B cell (primary cell): ENCODE measurements around the gene ZNF135. TPM values are rescaled to one million over a fixed set of nuclear protein-coding genes. Genes with fewer than 3 reads are reported as not detected.

Experiments
- ATAC-seq: fragments of 200-7000 bp; cut with Tn5 transposase; one replicate; pipeline ENCODE4 v1.10.0; 2021; ENCODE audit warnings: low read depth, mild to moderate bottlenecking, moderate number of reproducible peaks, moderate library complexity
- CTCF ChIA-PET: fragments of 350-600 bp; sonication (Branson Sonifier 250); formaldehyde crosslinking; loops from one replicate; lab custom pipeline; 2021; ENCODE audit warnings: antibody characterized with exemption, inconsistent platforms; lab: Charles Lee
- POLR2A ChIA-PET: fragments of 350-600 bp; sonication (Branson Sonifier 250); formaldehyde crosslinking; loops from one replicate; lab custom pipeline; 2021; ENCODE audit warnings: antibody characterized with exemption; lab: Charles Lee
- DNase-seq: peaks from one replicate; pipeline ENCODE4 v3.0.0; 2013
- H2AFZ ChIP-seq: 2 replicates; pipeline ENCODE4 v1.6.1; 2012; ENCODE audit warnings: mild to moderate bottlenecking, low read depth, low read length; ENCODE audit not compliant: insufficient read depth, poor library complexity, severe bottlenecking
- H3K27ac ChIP-seq, 2 donors: 1 replicate in 1 of 2; 2 replicates in 1 of 2; pipeline ENCODE4 v1.5.1; 2012 to 2013; ENCODE audit warnings: low read length in 2 of 2, mild to moderate bottlenecking in 2 of 2, moderate library complexity in 1 of 2
- H3K27me3 ChIP-seq, 4 experiments: fragments of 200-600 bp in 1 of 4; sonication (generic) in 1 of 4; replicated peaks in 1 of 4; 1 replicate in 2 of 4; 2 replicates in 2 of 4; pipeline versions ENCODE4 v1.6.1 to v1.7.0; 2013 to 2016; ENCODE audit warnings: low read length in 3 of 4, mild to moderate bottlenecking in 2 of 4, mixed read lengths in 1 of 4, moderate library complexity in 1 of 4; ENCODE audit not compliant: insufficient read depth in 4 of 4, control insufficient read depth in 3 of 4; ENCODE audit errors: control extremely low read depth in 1 of 4
- H3K36me3 ChIP-seq, 2 experiments: replicated peaks in 1 of 2; 1 replicate in 1 of 2; 2 replicates in 1 of 2; pipeline versions ENCODE4 v1.6.1 to v1.7.1; 2013; ENCODE audit warnings: low read length in 1 of 2; ENCODE audit not compliant: insufficient read depth in 2 of 2, control insufficient read depth in 1 of 2; ENCODE audit errors: control extremely low read depth in 1 of 2, extremely low read depth in 1 of 2
- H3K4me1 ChIP-seq, 2 donors: fragments of 200-600 bp in 1 of 2; sonication (generic) in 1 of 2; 1 replicate in 1 of 2; 2 replicates in 1 of 2; pipeline versions ENCODE4 v1.5.1 to v1.6.1; 2013 to 2017; ENCODE audit warnings: low read length in 2 of 2; ENCODE audit not compliant: control insufficient read depth in 2 of 2, insufficient read depth in 2 of 2
- H3K4me2 ChIP-seq: replicated peaks from 2 replicates; pipeline ENCODE3; 2012; ENCODE audit warnings: mild to moderate bottlenecking, low read depth, low read length; ENCODE audit not compliant: poor library complexity, severe bottlenecking
- H3K4me3 ChIP-seq, 5 experiments: fragments of 200-600 bp in 1 of 5; sonication (generic) in 1 of 5; 1 replicate in 3 of 5; 2 replicates in 2 of 5; pipeline versions ENCODE4 v1.5.1 to v1.7.0; 2011 to 2016; ENCODE audit warnings: low read length in 4 of 5, mild to moderate bottlenecking in 4 of 5, low read depth in 2 of 5, control low read depth in 1 of 5, moderate library complexity in 1 of 5; ENCODE audit not compliant: insufficient read depth in 1 of 5; ENCODE audit errors: control extremely low read depth in 1 of 5, extremely low read depth in 1 of 5
- H3K79me2 ChIP-seq: fragments of 200-600 bp; sonication (generic); one replicate; pipeline ENCODE4 v1.6.0; 2016; ENCODE audit warnings: low read length; ENCODE audit not compliant: control insufficient read depth, insufficient read depth
- H3K9ac ChIP-seq: fragments of 200-600 bp; sonication (generic); 2 replicates; pipeline ENCODE4 v1.6.1; 2017; ENCODE audit warnings: mild to moderate bottlenecking, low read length, moderate library complexity
- H3K9me3 ChIP-seq, 3 donors: one replicate each; pipeline versions ENCODE4 v1.6.1 to v1.7.1; 2013; ENCODE audit warnings: low read length in 2 of 3; ENCODE audit not compliant: control insufficient read depth in 2 of 3, insufficient read depth in 1 of 3; ENCODE audit errors: control extremely low read depth in 1 of 3
- H4K20me1 ChIP-seq: 2 replicates; pipeline ENCODE4 v1.6.0; 2012; ENCODE audit warnings: mild to moderate bottlenecking, low read length; ENCODE audit not compliant: insufficient read depth, control insufficient read depth, poor library complexity, severe bottlenecking
- H3K27ac Mint-ChIP-seq: one replicate; pipeline ENCODE4 v1.8.0; 2021; ENCODE audit warnings: mixed read lengths
- H3K27me3 Mint-ChIP-seq: one replicate; pipeline ENCODE4 v1.8.0; 2021; ENCODE audit warnings: mixed read lengths
- H3K4me1 Mint-ChIP-seq: one replicate; pipeline ENCODE4 v1.8.0; 2021; ENCODE audit warnings: mixed read lengths
- H3K4me3 Mint-ChIP-seq: one replicate; pipeline ENCODE4 v1.8.0; 2021; ENCODE audit warnings: mixed read lengths
- H3K9me3 Mint-ChIP-seq: one replicate; pipeline ENCODE4 v1.8.0; 2022; ENCODE audit warnings: mixed read lengths; ENCODE audit not compliant: insufficient read depth
- EZH2 ChIP-seq: IDR thresholded peaks from 2 replicates; pipeline ENCODE4 v1.6.1; 2012; ENCODE audit warnings: borderline replicate concordance, low read depth, mild to moderate bottlenecking, moderate library complexity, low read length; ENCODE audit not compliant: insufficient read depth, poor library complexity, severe bottlenecking
- WGBS: methylation state at CpG from one replicate; pipeline ENCODE4 v1.1.5; 2013; ENCODE audit warnings: missing lambda C conversion rate; ENCODE audit not compliant: insufficient coverage; 5-methylcytosine and 5-hydroxymethylcytosine counted together
- intact Hi-C: fragments of 100-400 bp; cut with micrococcal nuclease; formaldehyde crosslinking; loops from one replicate; pipeline ENCODE4 v1.10.0; 2022
- polyA plus RNA-seq: library from polyadenylated mRNA; depleted of rRNA; stranded (reverse); fragments of >200 nt; gene quantifications from 2 replicates; pipeline ENCODE4 v1.2.3, GENCODE V29; 2012
- total RNA-seq, 2 donors: library from RNA; stranded (reverse); fragments of 120-200 nt in 1 of 2; gene quantifications; 1 replicate in 1 of 2; 2 replicates in 1 of 2; pipeline versions ENCODE4 v1.2.3 to v1.2.4, GENCODE V29; 2013 to 2022
- TF ChIP-seq, protein P1 (sequence below): fragments of 200-600 bp; IDR thresholded peaks from one replicate; pipeline ENCODE4 v1.8.0; 2022; ENCODE audit warnings: antibody characterized with exemption, mild to moderate bottlenecking

The ZNF135 gene
- total and polyA plus RNA-seq, 2 donors (not counting 1 experiment from before 2014, with no cell fraction given): 8.9 to 10.0 TPM

DNA sequence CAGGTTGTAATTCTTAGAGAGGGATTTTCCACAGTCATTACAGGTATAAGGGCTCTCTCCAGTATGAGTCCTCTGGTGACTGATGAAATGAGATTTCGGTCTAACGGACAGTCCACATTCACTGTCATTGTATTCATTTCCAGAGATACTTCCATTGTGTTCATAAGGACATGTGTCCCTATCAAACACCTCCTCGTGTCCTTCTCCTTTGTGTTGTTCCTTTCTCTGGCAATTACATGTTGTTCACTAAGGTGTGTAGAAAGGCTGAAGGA is 49.4 kb downstream of the ZNF135 start:
- H3K27ac Mint-ChIP-seq: no peak overlapping the region
- no peak for TF ChIP-seq EZH2
- TF ChIP-seq, protein P1, sequence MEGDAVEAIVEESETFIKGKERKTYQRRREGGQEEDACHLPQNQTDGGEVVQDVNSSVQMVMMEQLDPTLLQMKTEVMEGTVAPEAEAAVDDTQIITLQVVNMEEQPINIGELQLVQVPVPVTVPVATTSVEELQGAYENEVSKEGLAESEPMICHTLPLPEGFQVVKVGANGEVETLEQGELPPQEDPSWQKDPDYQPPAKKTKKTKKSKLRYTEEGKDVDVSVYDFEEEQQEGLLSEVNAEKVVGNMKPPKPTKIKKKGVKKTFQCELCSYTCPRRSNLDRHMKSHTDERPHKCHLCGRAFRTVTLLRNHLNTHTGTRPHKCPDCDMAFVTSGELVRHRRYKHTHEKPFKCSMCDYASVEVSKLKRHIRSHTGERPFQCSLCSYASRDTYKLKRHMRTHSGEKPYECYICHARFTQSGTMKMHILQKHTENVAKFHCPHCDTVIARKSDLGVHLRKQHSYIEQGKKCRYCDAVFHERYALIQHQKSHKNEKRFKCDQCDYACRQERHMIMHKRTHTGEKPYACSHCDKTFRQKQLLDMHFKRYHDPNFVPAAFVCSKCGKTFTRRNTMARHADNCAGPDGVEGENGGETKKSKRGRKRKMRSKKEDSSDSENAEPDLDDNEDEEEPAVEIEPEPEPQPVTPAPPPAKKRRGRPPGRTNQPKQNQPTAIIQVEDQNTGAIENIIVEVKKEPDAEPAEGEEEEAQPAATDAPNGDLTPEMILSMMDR: no peak
- Histone ChIP-seq H3K36me3 (no peaks in the 10 kb centered on the region), H3K79me2 (no peaks in the 10 kb centered on the region), H3K4me1 (no peaks in the 10 kb centered on the region), H3K27ac (no peak overlapping the region), H3K9ac (no peak overlapping the region), H3K27me3 (no peaks in the 10 kb centered on the region), H4K20me1 (no peaks in the 10 kb centered on the region), H3K9me3 (peaks cover 11 to 82% (median 65%) of the 10 kb centered on the region in 3 donors), H2AFZ (no peak overlapping the region), H3K4me3 (no peak overlapping the region), H3K4me2 (no peak overlapping the region)
- H3K4me1 Mint-ChIP-seq: no peaks in the 10 kb centered on the region
- no CpG with 5 or more reads among the region's 3 CpGs for WGBS
- ChIA-PET POLR2A (no interaction called here), CTCF (no interaction called here)
- no peak for ATAC-seq
- intact Hi-C loops: no loop called here
- no peak overlapping the region for H3K4me3 Mint-ChIP-seq
- peaks cover 27% of the 10 kb centered on the region for H3K9me3 Mint-ChIP-seq
- DNase-seq: no peak
- H3K27me3 Mint-ChIP-seq: no peaks in the 10 kb centered on the region

DNA sequence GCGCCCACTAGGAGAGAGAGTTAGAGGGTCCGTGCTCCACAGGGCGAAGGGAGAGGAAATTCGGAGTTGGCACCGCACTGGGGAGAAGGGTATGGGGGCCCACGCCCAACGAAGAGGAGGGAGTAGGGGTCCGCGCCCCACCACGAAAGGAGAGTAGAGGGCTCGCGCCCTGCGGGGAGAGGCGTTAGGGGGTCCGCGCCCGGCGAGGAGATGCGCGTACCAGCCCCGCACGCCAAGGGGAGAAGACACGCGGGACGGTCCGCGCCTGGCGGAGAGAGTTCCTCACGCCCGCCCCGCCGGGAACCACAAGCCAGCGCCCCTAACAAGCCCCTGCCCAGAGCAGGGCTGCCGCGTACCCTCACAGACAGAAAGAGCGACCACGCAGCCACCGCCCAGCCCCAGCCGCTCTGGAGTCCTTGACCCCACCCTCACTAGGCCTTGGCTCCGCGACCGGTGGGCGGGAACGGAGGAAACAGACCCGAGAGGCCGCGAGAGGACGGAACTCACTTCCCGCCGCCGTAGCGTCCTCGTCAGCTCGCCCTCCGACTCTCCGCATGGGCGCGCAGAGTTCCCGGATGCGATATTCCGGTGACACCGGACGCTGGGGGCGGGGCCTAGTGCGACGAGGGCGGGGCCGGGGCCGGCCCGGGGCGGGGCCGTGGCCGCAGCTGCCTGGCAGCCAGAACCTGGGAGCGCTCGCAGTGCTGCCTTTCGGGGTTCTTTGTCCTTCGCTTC is 58.9 kb downstream of the ZNF135 start:
- peaks cover 39% of the 10 kb centered on the region for H3K9me3 Mint-ChIP-seq
- ChIA-PET POLR2A (no interaction called here), CTCF (no interaction called here)
- peaks cover 11% of the 10 kb centered on the region for H3K27me3 Mint-ChIP-seq
- peak overlapping the region; percentile 18 for H3K4me2 ChIP-seq
- no peak for DNase-seq
- ATAC-seq: no peak
- intact Hi-C loops: no loop called here
- H4K20me1 ChIP-seq: no peaks in the 10 kb centered on the region
- H3K4me3 Mint-ChIP-seq: no peak overlapping the region
- no peaks in the 10 kb centered on the region for H3K4me1 ChIP-seq
- peaks cover 5 to 73% (median 68%) of the 10 kb centered on the region in 3 donors for H3K9me3 ChIP-seq
- no peak overlapping the region for H3K9ac ChIP-seq
- H3K4me1 Mint-ChIP-seq: no peaks in the 10 kb centered on the region
- no peak overlapping the region for H3K27ac Mint-ChIP-seq
- peaks cover 0 to 20% (median 0%) of the 10 kb centered on the region in 4 experiments for H3K27me3 ChIP-seq
- TF ChIP-seq, protein P1: no peak
- no peak for TF ChIP-seq EZH2
- no peak overlapping the region for H3K27ac ChIP-seq
- WGBS: 22% methylated on average over 77 of the region's 77 CpGs
- H3K36me3 ChIP-seq: no peaks in the 10 kb centered on the region
- H2AFZ ChIP-seq: peak overlapping the region; percentile 32
- H3K4me3 ChIP-seq: no peak overlapping the region
- no peaks in the 10 kb centered on the region for H3K79me2 ChIP-seq
